ENCODE data around the gene TNFRSF1A.
A peak's percentile ranks its signal among the peaks of the same experiment; 100 is the strongest.

The TNFRSF1A gene

DNA sequence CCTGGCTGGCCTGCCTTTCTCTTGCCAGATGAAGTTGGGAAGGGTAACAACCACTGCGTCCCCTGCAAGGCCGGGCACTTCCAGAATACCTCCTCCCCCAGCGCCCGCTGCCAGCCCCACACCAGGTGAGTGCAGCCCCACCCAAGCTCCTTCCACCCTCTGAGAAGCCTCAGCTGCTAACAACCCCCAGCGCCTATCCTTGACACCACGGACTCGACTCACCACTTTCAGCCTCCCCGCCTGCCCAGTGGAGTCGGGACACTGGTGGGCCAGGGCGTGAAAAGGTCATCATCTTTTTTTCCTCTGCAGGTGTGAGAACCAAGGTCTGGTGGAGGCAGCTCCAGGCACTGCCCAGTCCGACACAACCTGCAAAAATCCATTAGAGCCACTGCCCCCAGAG, 44.2 kb upstream of the TNFRSF1A start:
- H3K4me1 ChIP-seq (ENCODE audit: control insufficient read depth, low read depth, low read length): peaks cover 2% of the 10 kb centered on the region
- no peak overlapping the region for H4K5ac ChIP-seq (ENCODE audit: low read length)
- no peak overlapping the region for H3K27ac ChIP-seq (ENCODE audit: low read depth, low read length)
- no peak overlapping the region for H2BK15ac ChIP-seq (replicated peaks; ENCODE audit: low read depth)
- no peak overlapping the region for H2BK5ac ChIP-seq (ENCODE audit: low read length)
- H3K4me2 ChIP-seq (ENCODE audit: low read length): no peak overlapping the region
- no peak overlapping the region for H3K23ac ChIP-seq (ENCODE audit: low read length)
- DNase-seq: no peak
- H2BK120ac ChIP-seq (ENCODE audit: low read depth, low read length): no peak overlapping the region
- no CpG with 5 or more reads among the region's 11 CpGs for WGBS (ENCODE audit: extremely low coverage, insufficient coverage, low lambda C conversion rate)
- H3K79me1 ChIP-seq (ENCODE audit: low read length): no peaks in the 10 kb centered on the region
- H2AK5ac ChIP-seq (ENCODE audit: low read length): no peak overlapping the region
- no peak overlapping the region for H3K18ac ChIP-seq (ENCODE audit: low read length)
- H4K8ac ChIP-seq (ENCODE audit: low read depth, low read length): no peak overlapping the region
- no peak overlapping the region for H3K4me3 ChIP-seq (ENCODE audit: low read length)
- H3K36me3 ChIP-seq (ENCODE audit: control insufficient read depth, insufficient read depth, low read length): peaks cover 2% of the 10 kb centered on the region
- no peak overlapping the region for H3K4ac ChIP-seq (ENCODE audit: low read depth, low read length)
- no peak overlapping the region for H3K9ac ChIP-seq (ENCODE audit: low read length)
- no peaks in the 10 kb centered on the region for H3K79me2 ChIP-seq (ENCODE audit: control insufficient read depth, insufficient read depth, low read length)
- H3K56ac ChIP-seq (ENCODE audit: low read length): no peak overlapping the region
- H3K27me3 ChIP-seq (ENCODE audit: insufficient read depth, low read length, poor library complexity): no peaks in the 10 kb centered on the region

DNA sequence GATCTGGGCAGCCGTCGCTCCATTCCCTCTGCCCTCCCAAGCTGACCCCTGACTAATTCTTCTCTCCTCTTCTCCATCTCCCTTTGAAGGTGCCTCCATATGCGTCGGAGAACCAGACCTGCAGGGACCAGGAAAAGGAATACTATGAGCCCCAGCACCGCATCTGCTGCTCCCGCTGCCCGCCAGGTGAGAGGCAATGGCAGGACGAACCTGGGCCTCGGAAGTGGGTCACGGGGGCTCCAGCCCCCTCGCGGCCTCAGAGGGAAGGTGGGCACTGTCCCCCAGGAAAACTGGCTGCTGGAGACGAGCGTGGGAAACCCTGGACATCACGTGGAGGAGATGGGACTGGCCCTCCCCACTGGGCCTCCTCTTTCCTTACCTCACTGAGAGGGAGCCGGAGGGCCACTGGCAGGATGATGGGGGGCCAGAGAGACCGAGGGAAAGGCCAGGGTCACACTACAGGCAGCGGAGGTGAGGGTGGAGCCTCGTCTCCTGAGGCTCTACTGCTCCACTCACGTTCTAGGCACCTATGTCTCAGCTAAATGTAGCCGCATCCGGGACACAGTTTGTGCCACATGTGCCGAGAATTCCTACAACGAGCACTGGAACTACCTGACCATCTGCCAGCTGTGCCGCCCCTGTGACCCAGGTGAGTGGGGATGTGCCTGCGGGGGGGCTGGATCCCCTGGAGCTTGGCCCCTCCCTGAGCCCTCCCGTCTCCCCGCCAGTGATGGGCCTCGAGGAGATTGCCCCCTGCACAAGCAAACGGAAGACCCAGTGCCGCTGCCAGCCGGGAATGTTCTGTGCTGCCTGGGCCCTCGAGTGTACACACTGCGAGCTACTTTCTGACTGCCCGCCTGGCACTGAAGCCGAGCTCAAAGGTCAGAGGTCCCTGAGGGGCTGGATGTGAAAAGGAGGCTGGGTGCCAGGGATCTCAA, 42.9 kb upstream of the TNFRSF1A start:
- Histone ChIP-seq H3K4me1 (ENCODE audit: control insufficient read depth, low read depth, low read length) (peaks cover 2% of the 10 kb centered on the region), H2AK5ac (ENCODE audit: low read length) (peak overlapping the region; percentile 3), H3K36me3 (ENCODE audit: control insufficient read depth, insufficient read depth, low read length) (peaks cover 2% of the 10 kb centered on the region), H4K8ac (ENCODE audit: low read depth, low read length) (no peak overlapping the region), H3K27ac (ENCODE audit: low read depth, low read length) (no peak overlapping the region), H3K23ac (ENCODE audit: low read length) (no peak overlapping the region), H2BK120ac (ENCODE audit: low read depth, low read length) (peak overlapping the region; percentile 31), H3K27me3 (ENCODE audit: insufficient read depth, low read length, poor library complexity) (no peaks in the 10 kb centered on the region), H3K18ac (ENCODE audit: low read length) (peak overlapping the region; percentile 69), H2BK5ac (ENCODE audit: low read length) (no peak overlapping the region), H3K4ac (ENCODE audit: low read depth, low read length) (peak overlapping the region; percentile 76), H3K4me3 (ENCODE audit: low read length) (no peak overlapping the region), H4K5ac (ENCODE audit: low read length) (no peak overlapping the region), H2BK15ac (replicated peaks; ENCODE audit: low read depth) (no peak overlapping the region), H3K56ac (ENCODE audit: low read length) (peak overlapping the region; percentile 91), H3K9ac (ENCODE audit: low read length) (peak overlapping the region; percentile 76), H3K79me2 (ENCODE audit: control insufficient read depth, insufficient read depth, low read length) (no peaks in the 10 kb centered on the region), H3K4me2 (ENCODE audit: low read length) (no peak overlapping the region), H3K79me1 (ENCODE audit: low read length) (no peaks in the 10 kb centered on the region)
- DNase-seq: no peak
- no CpG with 5 or more reads among the region's 36 CpGs for WGBS (ENCODE audit: extremely low coverage, insufficient coverage, low lambda C conversion rate)

DNA sequence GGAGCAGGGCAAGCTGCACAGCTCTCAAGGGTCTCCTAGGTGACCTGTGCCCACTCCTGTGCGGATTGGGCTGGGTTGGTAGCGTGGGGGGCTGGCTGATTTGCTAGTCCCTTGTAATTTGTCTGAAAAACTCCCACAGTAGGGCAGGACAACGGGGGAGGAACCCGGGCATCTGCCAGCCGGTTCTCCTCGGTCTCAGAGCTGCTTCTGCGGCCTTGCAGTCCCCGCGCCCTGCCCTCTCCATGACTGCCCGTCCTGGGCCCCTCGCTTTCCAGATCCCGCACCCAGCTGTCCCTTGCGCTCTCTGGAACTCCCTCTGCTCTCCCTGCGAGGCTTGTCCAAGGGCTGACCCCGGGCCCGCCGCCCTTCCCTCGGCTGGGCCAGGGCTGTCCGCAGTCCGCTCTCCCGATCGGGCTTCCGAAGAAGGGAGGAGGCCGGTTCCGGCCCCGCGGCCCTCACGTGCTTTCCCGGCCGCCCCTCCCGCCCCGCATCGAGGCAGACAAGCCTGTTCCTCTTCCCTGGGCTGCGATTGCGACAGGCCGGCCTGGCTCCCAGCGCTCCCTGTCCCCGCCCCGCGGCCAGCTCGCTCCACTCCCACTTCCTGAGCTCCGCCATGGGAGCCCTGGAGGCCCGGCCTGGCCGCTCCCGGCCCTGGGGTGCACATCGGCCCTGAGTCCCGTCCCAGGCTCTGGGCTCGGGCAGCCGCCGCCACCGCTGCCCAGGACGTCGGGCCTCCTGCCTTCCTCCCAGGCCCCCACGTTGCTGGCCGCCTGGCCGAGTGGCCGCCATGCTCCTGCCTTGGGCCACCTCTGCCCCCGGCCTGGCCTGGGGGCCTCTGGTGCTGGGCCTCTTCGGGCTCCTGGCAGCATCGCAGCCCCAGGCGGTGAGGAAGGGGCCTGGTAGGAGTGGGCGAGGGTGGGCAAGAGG, 42.0 kb upstream of the TNFRSF1A start, which contains the start of gene LTBR:
LTBR (plus strand) TSS at position 591 of the 927 bp plus-strand sequence; CDS start at position 788, 197 bp downstream.
- peak within 1 kb of the TSS; percentile 83 for H4K8ac ChIP-seq (ENCODE audit: low read depth, low read length)
- no peaks in the 10 kb centered on the region for H3K79me1 ChIP-seq (ENCODE audit: low read length)
- H2BK5ac ChIP-seq (ENCODE audit: low read length): peak within 1 kb of the TSS; percentile 31
- no peaks in the 10 kb centered on the region for H3K79me2 ChIP-seq (ENCODE audit: control insufficient read depth, insufficient read depth, low read length)
- peak within 1 kb of the TSS; percentile 75 for H2AK5ac ChIP-seq (ENCODE audit: low read length)
- H3K18ac ChIP-seq (ENCODE audit: low read length): peak within 1 kb of the TSS; percentile 69
- peaks cover 1% of the 10 kb centered on the region for H3K36me3 ChIP-seq (ENCODE audit: control insufficient read depth, insufficient read depth, low read length)
- no peaks in the 10 kb centered on the region for H3K27me3 ChIP-seq (ENCODE audit: insufficient read depth, low read length, poor library complexity)
- WGBS (ENCODE audit: extremely low coverage, insufficient coverage, low lambda C conversion rate): no CpG with 5 or more reads among the region's 62 CpGs
- H3K9ac ChIP-seq (ENCODE audit: low read length): peak within 1 kb of the TSS; percentile 76
- H3K4ac ChIP-seq (ENCODE audit: low read depth, low read length): peak within 1 kb of the TSS; percentile 76
- no peak within 1 kb of the TSS for H4K5ac ChIP-seq (ENCODE audit: low read length)
- peak within 1 kb of the TSS; percentile 91 for H3K56ac ChIP-seq (ENCODE audit: low read length)
- no peak within 1 kb of the TSS for H3K4me3 ChIP-seq (ENCODE audit: low read length)
- H2BK15ac ChIP-seq (replicated peaks; ENCODE audit: low read depth): no peak within 1 kb of the TSS
- H2BK120ac ChIP-seq (ENCODE audit: low read depth, low read length): peak within 1 kb of the TSS; percentile 39
- no peak within 1 kb of the TSS for H3K27ac ChIP-seq (ENCODE audit: low read depth, low read length)
- peaks cover 2% of the 10 kb centered on the region for H3K4me1 ChIP-seq (ENCODE audit: control insufficient read depth, low read depth, low read length)
- peak within 1 kb of the TSS; percentile 81 for H3K23ac ChIP-seq (ENCODE audit: low read length)
- peak; percentile 91 for DNase-seq
- peak within 1 kb of the TSS; percentile 12 for H3K4me2 ChIP-seq (ENCODE audit: low read length)

DNA sequence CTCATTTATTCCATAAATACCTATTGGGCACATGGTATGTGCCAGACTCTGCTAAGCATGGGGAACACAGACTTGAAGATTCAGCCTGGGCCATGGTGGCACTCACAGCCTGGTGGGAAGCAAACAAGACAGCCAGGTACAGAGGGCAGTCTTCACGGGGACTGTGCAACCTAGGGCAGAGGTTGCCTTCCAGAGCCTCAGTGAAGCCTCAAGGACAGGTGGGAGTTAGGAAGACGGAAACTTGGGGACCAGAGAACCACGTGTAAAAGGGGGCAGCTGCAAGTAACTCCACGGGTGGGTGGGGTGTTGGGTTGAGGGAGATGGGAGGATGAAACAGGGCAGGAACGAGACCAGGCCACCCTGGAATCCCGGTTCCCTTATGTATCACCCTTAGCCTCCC, 41.1 kb upstream of the TNFRSF1A start:
- no CpG with 5 or more reads among the region's 6 CpGs for WGBS (ENCODE audit: extremely low coverage, insufficient coverage, low lambda C conversion rate)
- Histone ChIP-seq H2AK5ac (ENCODE audit: low read length) (no peak overlapping the region), H3K79me2 (ENCODE audit: control insufficient read depth, insufficient read depth, low read length) (no peaks in the 10 kb centered on the region), H3K27me3 (ENCODE audit: insufficient read depth, low read length, poor library complexity) (no peaks in the 10 kb centered on the region), H3K56ac (ENCODE audit: low read length) (peak overlapping the region; percentile 91), H3K27ac (ENCODE audit: low read depth, low read length) (no peak overlapping the region), H3K4me3 (ENCODE audit: low read length) (no peak overlapping the region), H3K9ac (ENCODE audit: low read length) (no peak overlapping the region), H2BK15ac (replicated peaks; ENCODE audit: low read depth) (no peak overlapping the region), H4K8ac (ENCODE audit: low read depth, low read length) (no peak overlapping the region), H3K18ac (ENCODE audit: low read length) (no peak overlapping the region), H3K23ac (ENCODE audit: low read length) (no peak overlapping the region), H4K5ac (ENCODE audit: low read length) (no peak overlapping the region), H2BK120ac (ENCODE audit: low read depth, low read length) (no peak overlapping the region), H3K36me3 (ENCODE audit: control insufficient read depth, insufficient read depth, low read length) (no peaks in the 10 kb centered on the region), H3K4me2 (ENCODE audit: low read length) (no peak overlapping the region), H2BK5ac (ENCODE audit: low read length) (no peak overlapping the region), H3K4me1 (ENCODE audit: control insufficient read depth, low read depth, low read length) (peaks cover 2% of the 10 kb centered on the region), H3K79me1 (ENCODE audit: low read length) (no peaks in the 10 kb centered on the region), H3K4ac (ENCODE audit: low read depth, low read length) (no peak overlapping the region)
- DNase-seq: no peak

DNA sequence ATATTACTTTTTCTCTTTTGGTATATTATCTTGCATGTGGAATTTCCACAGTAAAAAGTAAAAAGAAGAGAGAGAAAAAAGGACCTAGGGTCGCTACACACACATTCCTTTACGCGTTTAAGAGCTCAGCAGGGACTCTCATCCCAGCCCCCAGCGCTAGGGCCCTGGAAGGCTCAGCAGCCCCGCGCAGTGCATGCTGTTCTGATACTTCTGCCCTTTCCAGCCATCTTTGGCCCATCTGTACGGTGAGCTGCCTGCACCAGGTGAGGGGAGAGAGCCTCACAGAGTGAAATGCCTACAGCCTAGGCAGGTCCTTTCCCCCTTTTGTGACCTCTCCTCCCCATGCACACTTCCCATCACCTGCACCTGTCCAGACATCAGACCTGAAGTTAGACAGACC, 40.5 kb upstream of the TNFRSF1A start:
- no peak for DNase-seq
- Histone ChIP-seq H3K36me3 (ENCODE audit: control insufficient read depth, insufficient read depth, low read length) (no peaks in the 10 kb centered on the region), H3K4me3 (ENCODE audit: low read length) (no peak overlapping the region), H2AK5ac (ENCODE audit: low read length) (no peak overlapping the region), H3K4me1 (ENCODE audit: control insufficient read depth, low read depth, low read length) (peaks cover 6% of the 10 kb centered on the region), H3K79me1 (ENCODE audit: low read length) (no peaks in the 10 kb centered on the region), H3K23ac (ENCODE audit: low read length) (no peak overlapping the region), H3K4ac (ENCODE audit: low read depth, low read length) (no peak overlapping the region), H3K27me3 (ENCODE audit: insufficient read depth, low read length, poor library complexity) (no peaks in the 10 kb centered on the region), H2BK5ac (ENCODE audit: low read length) (no peak overlapping the region), H3K27ac (ENCODE audit: low read depth, low read length) (no peak overlapping the region), H3K56ac (ENCODE audit: low read length) (no peak overlapping the region), H4K5ac (ENCODE audit: low read length) (no peak overlapping the region), H3K9ac (ENCODE audit: low read length) (no peak overlapping the region), H2BK15ac (replicated peaks; ENCODE audit: low read depth) (no peak overlapping the region), H3K79me2 (ENCODE audit: control insufficient read depth, insufficient read depth, low read length) (no peaks in the 10 kb centered on the region), H3K18ac (ENCODE audit: low read length) (no peak overlapping the region), H3K4me2 (ENCODE audit: low read length) (no peak overlapping the region), H4K8ac (ENCODE audit: low read depth, low read length) (no peak overlapping the region), H2BK120ac (ENCODE audit: low read depth, low read length) (no peak overlapping the region)
- WGBS (ENCODE audit: extremely low coverage, insufficient coverage, low lambda C conversion rate): no CpG with 5 or more reads among the region's 7 CpGs
